Measurements from ENCODE around the gene FSTL4. TPM values are rescaled to one million over a fixed set of nuclear protein-coding genes. Genes with fewer than 3 reads are reported as not detected.

Gene FSTL4
- total and polyA plus RNA-seq, 2 experiments from 2014 or later: 1.4 to 2.8 TPM

DNA sequence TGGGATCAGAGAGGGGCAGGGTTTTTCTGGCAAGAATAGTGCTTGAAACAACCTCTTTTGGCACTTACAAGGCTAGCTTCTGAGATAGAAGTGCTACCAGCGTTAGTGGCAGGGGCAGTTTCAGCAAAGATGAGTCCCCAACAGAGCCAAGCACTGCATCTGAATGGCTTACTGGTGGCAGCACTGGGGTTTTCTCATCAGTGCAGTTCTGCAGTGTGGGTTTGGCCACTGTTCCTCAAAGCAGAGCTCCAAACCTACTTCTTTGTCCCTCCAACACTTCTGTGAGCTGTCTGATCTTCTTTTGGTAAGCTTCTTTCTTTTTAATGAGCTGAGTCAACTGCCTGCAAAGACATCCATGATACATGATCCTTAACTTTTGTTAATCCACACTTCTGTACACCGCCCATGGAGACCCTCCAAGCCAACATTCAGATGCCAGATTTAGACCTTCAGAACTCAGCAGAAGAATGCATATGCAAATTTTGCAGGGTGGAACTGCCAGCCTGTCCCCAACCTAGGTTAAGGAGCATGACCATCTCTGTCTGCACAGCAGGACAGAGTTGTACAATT lies 29.9 kb upstream of the FSTL4 start:
- Histone ChIP-seq H3K4me3 (no peak overlapping the region), H3K27me3 (ENCODE audit: insufficient read depth) (no peaks in the 10 kb centered on the region), H2AFZ (no peak overlapping the region), H4K20me1 (replicated peaks; ENCODE audit: insufficient read depth) (no peaks in the 10 kb centered on the region), H3K9me2 (ENCODE audit: insufficient read depth) (0 out of 2 replicates have a peak, but pooled peaks cover 8% of the 10 kb centered on the region), H3K4me1 (ENCODE audit: insufficient read depth) (no peaks in the 10 kb centered on the region), H3F3A (replicated peaks; ENCODE audit: low read depth) (no peaks in the 10 kb centered on the region), H3K36me3 (ENCODE audit: insufficient read depth) (no peaks in the 10 kb centered on the region), H3K27ac (ENCODE audit: low read depth) (no peak overlapping the region), H3K79me2 (replicated peaks; ENCODE audit: insufficient read depth) (no peaks in the 10 kb centered on the region), H3K4me2 (no peak overlapping the region)
- H3K36me3 Mint-ChIP-seq (ENCODE audit: low read depth): no peaks in the 10 kb centered on the region
- no peak for DNase-seq (ENCODE audit: low spot score)
- peaks cover 2% of the 10 kb centered on the region for H3K27me3 Mint-ChIP-seq (ENCODE audit: insufficient read depth, low read depth, poor library complexity)
- TF ChIP-seq, protein P1, sequence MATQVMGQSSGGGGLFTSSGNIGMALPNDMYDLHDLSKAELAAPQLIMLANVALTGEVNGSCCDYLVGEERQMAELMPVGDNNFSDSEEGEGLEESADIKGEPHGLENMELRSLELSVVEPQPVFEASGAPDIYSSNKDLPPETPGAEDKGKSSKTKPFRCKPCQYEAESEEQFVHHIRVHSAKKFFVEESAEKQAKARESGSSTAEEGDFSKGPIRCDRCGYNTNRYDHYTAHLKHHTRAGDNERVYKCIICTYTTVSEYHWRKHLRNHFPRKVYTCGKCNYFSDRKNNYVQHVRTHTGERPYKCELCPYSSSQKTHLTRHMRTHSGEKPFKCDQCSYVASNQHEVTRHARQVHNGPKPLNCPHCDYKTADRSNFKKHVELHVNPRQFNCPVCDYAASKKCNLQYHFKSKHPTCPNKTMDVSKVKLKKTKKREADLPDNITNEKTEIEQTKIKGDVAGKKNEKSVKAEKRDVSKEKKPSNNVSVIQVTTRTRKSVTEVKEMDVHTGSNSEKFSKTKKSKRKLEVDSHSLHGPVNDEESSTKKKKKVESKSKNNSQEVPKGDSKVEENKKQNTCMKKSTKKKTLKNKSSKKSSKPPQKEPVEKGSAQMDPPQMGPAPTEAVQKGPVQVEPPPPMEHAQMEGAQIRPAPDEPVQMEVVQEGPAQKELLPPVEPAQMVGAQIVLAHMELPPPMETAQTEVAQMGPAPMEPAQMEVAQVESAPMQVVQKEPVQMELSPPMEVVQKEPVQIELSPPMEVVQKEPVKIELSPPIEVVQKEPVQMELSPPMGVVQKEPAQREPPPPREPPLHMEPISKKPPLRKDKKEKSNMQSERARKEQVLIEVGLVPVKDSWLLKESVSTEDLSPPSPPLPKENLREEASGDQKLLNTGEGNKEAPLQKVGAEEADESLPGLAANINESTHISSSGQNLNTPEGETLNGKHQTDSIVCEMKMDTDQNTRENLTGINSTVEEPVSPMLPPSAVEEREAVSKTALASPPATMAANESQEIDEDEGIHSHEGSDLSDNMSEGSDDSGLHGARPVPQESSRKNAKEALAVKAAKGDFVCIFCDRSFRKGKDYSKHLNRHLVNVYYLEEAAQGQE (IDR thresholded peaks at IDR 0.05; ENCODE audit: unreplicated experiment): no peak
- TF ChIP-seq NANOG (IDR thresholded peaks at IDR 0.05; ENCODE audit: borderline replicate concordance): no peak
- no peak for TF ChIP-seq JUNB (IDR thresholded peaks at IDR 0.05; ENCODE audit: unreplicated experiment)
- no peak for TF ChIP-seq CREB1 (CRISPR knock-in tag; IDR thresholded peaks at IDR 0.05; ENCODE audit: low read depth)
- TF ChIP-seq EZH2 (IDR thresholded peaks at IDR 0.05; ENCODE audit: low read depth, unreplicated experiment): no peak
- TF ChIP-seq POLR2AphosphoS5 (IDR thresholded peaks at IDR 0.05; ENCODE audit: low read depth): no peak
- TF ChIP-seq STAT1 (IDR thresholded peaks at IDR 0.05; ENCODE audit: unreplicated experiment): no peak
- TF ChIP-seq ZNF462 (CRISPR knock-in tag; IDR thresholded peaks at IDR 0.05): no peak
- TF ChIP-seq, protein P2, sequence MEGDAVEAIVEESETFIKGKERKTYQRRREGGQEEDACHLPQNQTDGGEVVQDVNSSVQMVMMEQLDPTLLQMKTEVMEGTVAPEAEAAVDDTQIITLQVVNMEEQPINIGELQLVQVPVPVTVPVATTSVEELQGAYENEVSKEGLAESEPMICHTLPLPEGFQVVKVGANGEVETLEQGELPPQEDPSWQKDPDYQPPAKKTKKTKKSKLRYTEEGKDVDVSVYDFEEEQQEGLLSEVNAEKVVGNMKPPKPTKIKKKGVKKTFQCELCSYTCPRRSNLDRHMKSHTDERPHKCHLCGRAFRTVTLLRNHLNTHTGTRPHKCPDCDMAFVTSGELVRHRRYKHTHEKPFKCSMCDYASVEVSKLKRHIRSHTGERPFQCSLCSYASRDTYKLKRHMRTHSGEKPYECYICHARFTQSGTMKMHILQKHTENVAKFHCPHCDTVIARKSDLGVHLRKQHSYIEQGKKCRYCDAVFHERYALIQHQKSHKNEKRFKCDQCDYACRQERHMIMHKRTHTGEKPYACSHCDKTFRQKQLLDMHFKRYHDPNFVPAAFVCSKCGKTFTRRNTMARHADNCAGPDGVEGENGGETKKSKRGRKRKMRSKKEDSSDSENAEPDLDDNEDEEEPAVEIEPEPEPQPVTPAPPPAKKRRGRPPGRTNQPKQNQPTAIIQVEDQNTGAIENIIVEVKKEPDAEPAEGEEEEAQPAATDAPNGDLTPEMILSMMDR (conservative IDR thresholded peaks at IDR 0.05; ENCODE audit: low read depth in 2 of 2): no peak
- no peak for TF ChIP-seq ZNF331 (CRISPR knock-in tag; IDR thresholded peaks at IDR 0.05; ENCODE audit: low read depth)
- TF ChIP-seq ZNF114 (CRISPR knock-in tag; IDR thresholded peaks at IDR 0.05): no peak
- TF ChIP-seq, protein P3, sequence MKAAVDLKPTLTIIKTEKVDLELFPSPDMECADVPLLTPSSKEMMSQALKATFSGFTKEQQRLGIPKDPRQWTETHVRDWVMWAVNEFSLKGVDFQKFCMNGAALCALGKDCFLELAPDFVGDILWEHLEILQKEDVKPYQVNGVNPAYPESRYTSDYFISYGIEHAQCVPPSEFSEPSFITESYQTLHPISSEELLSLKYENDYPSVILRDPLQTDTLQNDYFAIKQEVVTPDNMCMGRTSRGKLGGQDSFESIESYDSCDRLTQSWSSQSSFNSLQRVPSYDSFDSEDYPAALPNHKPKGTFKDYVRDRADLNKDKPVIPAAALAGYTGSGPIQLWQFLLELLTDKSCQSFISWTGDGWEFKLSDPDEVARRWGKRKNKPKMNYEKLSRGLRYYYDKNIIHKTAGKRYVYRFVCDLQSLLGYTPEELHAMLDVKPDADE (IDR thresholded peaks at IDR 0.05): no peak
- no peak for TF ChIP-seq EZH2phosphoT487 (IDR thresholded peaks at IDR 0.05; ENCODE audit: unreplicated experiment)
- no peak for ATAC-seq
- no peak overlapping the region for H3K27ac Mint-ChIP-seq
- no peaks in the 10 kb centered on the region for H3K9me3 Mint-ChIP-seq
- H3K4me1 Mint-ChIP-seq: no peaks in the 10 kb centered on the region; the same call in 2 of the 3 replicates
- H3K4me3 Mint-ChIP-seq: no peak overlapping the region
